K562 (cell line): ENCODE results near the gene ADARB2. TPM values are rescaled to one million over a fixed set of nuclear protein-coding genes. Genes with fewer than 3 reads are reported as not detected.
A peak's percentile ranks its signal among the peaks of the same experiment; 100 is the strongest.

Experiments used
- ATAC-seq: fragments of 200-7000 bp; cut with Tn5 transposase; 3 replicates; pipeline ENCODE4 v1.9.1; 2020; ENCODE audit warnings: moderate library complexity
- BruUV-seq: library from RNA; stranded (reverse); fragments of 400-500 nt; replicated peaks from 2 replicates; lab custom pipeline; 2021; lab: Mats Ljungman, UMichigan
- CTCF ChIA-PET: fragments of 300-600 bp; formaldehyde crosslinking; extraction: SDS; loops from one replicate; lab custom pipeline; 2021; ENCODE audit warnings: low intra/inter-chr PET ratio; lab: Yijun Ruan, JAX
- POLR2A ChIA-PET: fragments of 300-600, 350-650 bp; sonication (Branson Sonifier 250); formaldehyde crosslinking; extraction: SDS; loops from one replicate; lab custom pipeline; 2021; ENCODE audit warnings: antibody characterized with exemption, inconsistent platforms; lab: Yijun Ruan, JAX
- DNase-seq, 4 experiments: peaks; one replicate each; pipeline versions ENCODE4 v3.0.0 to v3.0.0-alpha.2; 2011 to 2018; ENCODE audit warnings: low spot score in 3 of 4, mixed read lengths in 3 of 4; ENCODE audit errors: extremely low read depth in 1 of 4
- FAIRE-seq: peaks from 2 replicates; lab custom pipeline; 2011; peaks lifted over from hg19 to GRCh38; lab: Jason Lieb, UNC
- H2AFZ ChIP-seq: 2 replicates; pipeline ENCODE4 v1.6.0; 2011; ENCODE audit warnings: low read depth, low read length, control low read depth, inconsistent platforms
- H3K27ac ChIP-seq: fragments of 200-600 bp; 3 replicates; pipeline ENCODE4 v1.8.0; 2011; ENCODE audit warnings: low read depth, mild to moderate bottlenecking, control low read depth, inconsistent platforms, low read length, moderate library complexity, mixed read lengths; ENCODE audit errors: extremely low read depth
- H3K27me3 ChIP-seq, 2 experiments: fragments of 300-600 bp in 1 of 2; 2 replicates in 1 of 2; 3 replicates in 1 of 2; pipeline versions ENCODE4 v1.6.0 to v1.8.0; 2011; ENCODE audit warnings: inconsistent platforms in 2 of 2, low read length in 2 of 2, mild to moderate bottlenecking in 1 of 2, mixed read lengths in 1 of 2, moderate library complexity in 1 of 2; ENCODE audit not compliant: control insufficient read depth in 2 of 2, insufficient read depth in 2 of 2
- H3K36me3 ChIP-seq: fragments of 300-600 bp; 3 replicates; pipeline ENCODE4 v1.8.0; 2011; ENCODE audit warnings: mild to moderate bottlenecking, low read length, inconsistent platforms; ENCODE audit not compliant: control insufficient read depth, insufficient read depth
- H3K4me1 ChIP-seq, 2 experiments: fragments of 200-600 bp in 1 of 2; replicated peaks in 1 of 2; 2 replicates in 1 of 2; 3 replicates in 1 of 2; pipeline versions ENCODE4 v1.5.1 to v1.8.0; 2011; ENCODE audit warnings: inconsistent platforms in 2 of 2, low read length in 2 of 2, mild to moderate bottlenecking in 1 of 2, mixed read lengths in 1 of 2, moderate library complexity in 1 of 2; ENCODE audit not compliant: control insufficient read depth in 2 of 2, insufficient read depth in 2 of 2
- H3K4me2 ChIP-seq: 2 replicates; pipeline ENCODE4 v1.6.1; 2011; ENCODE audit warnings: low read length, control low read depth, inconsistent platforms, mixed read lengths; ENCODE audit not compliant: insufficient read depth
- H3K4me3 ChIP-seq: fragments of 200-600 bp; sonication (generic), shearing (Covaris generic); 2 replicates; pipeline ENCODE4 v1.5.1; 2016; ENCODE audit warnings: control low read depth, inconsistent platforms
- H3K79me2 ChIP-seq: fragments of 200-600 bp; 3 replicates; pipeline ENCODE4 v1.8.0; 2011; ENCODE audit warnings: low read length, inconsistent platforms; ENCODE audit not compliant: control insufficient read depth, insufficient read depth
- H3K9ac ChIP-seq, 2 experiments: 2 replicates each; pipeline versions ENCODE4 v1.6.0 to v1.6.1; 2011; ENCODE audit warnings: low read depth in 2 of 2, low read length in 2 of 2, control low read depth in 1 of 2, inconsistent platforms in 1 of 2, mild to moderate bottlenecking in 1 of 2, mixed read lengths in 1 of 2; ENCODE audit not compliant: insufficient read depth in 1 of 2
- H3K9me1 ChIP-seq: one replicate; pipeline ENCODE4 v1.6.0; 2011; ENCODE audit warnings: inconsistent platforms, mild to moderate bottlenecking, low read length, moderate library complexity; ENCODE audit not compliant: control insufficient read depth, insufficient read depth
- H3K9me3 ChIP-seq: replicated peaks from 2 replicates; pipeline ENCODE4 v1.5.1; 2011; ENCODE audit warnings: low read depth, low read length, inconsistent platforms; ENCODE audit not compliant: control insufficient read depth, insufficient read depth
- H4K20me1 ChIP-seq: replicated peaks from 2 replicates; pipeline ENCODE4 v1.6.1; 2011; ENCODE audit warnings: low read length, inconsistent platforms, mixed read lengths; ENCODE audit not compliant: control insufficient read depth, insufficient read depth
- HBP1 ChIP-seq: fragments of 450-650 bp; formaldehyde crosslinking; IDR thresholded peaks from 2 replicates; pipeline ENCODE4 v1.4.0; 2022; ENCODE audit warnings: missing genetic modification characterization
- HDAC1 ChIP-seq, 2 experiments: fragments of 450-650 bp; IDR thresholded peaks; 2 replicates each; pipeline ENCODE4 v1.6.1; 2016 to 2017; ENCODE audit warnings: inconsistent platforms in 1 of 2, mild to moderate bottlenecking in 1 of 2, moderate library complexity in 1 of 2
- PHF20 ChIP-seq: fragments of 450-650 bp; IDR thresholded peaks from 2 replicates; pipeline ENCODE4 v1.6.1; 2018; ENCODE audit not compliant: partially characterized antibody
- RBM39 ChIP-seq: fragments of 200-400 bp; formaldehyde crosslinking; optimal IDR thresholded peaks from 2 replicates; pipeline ENCODE3; 2018; ENCODE audit warnings: low read depth, low read length
- THRA ChIP-seq: fragments of 450-650 bp; IDR thresholded peaks from 2 replicates; pipeline ENCODE4 v1.6.1; 2017; ENCODE audit warnings: mild to moderate bottlenecking, moderate library complexity
- ZBTB26 ChIP-seq: fragments of 450-650 bp; formaldehyde crosslinking; IDR thresholded peaks from 2 replicates; pipeline ENCODE4 v1.4.0; 2022; ENCODE audit warnings: missing genetic modification characterization
- ZNF232 ChIP-seq: sonication (generic); formaldehyde crosslinking; IDR thresholded peaks from 2 replicates; pipeline ENCODE4 v1.8.0; 2022; ENCODE audit warnings: mild to moderate bottlenecking, missing genetic modification reagents
- WGBS: fragments of 100-300 bp; shearing (Covaris generic); methylation state at CpG from one replicate; pipeline ENCODE4 v1.1.6; 2016; ENCODE audit warnings: low coverage, mixed read lengths; ENCODE audit not compliant: insufficient coverage; ENCODE audit errors: missing lambda C conversion rate; 5-methylcytosine and 5-hydroxymethylcytosine counted together
- in situ Hi-C: fragments of 300-500 bp; cut with MboI; formaldehyde crosslinking; loops from 4 replicates; pipeline ENCODE4 v1.15.0; 2018; ENCODE audit warnings: inconsistent platforms, mixed read lengths
- intact Hi-C: fragments of 100-400 bp; cut with micrococcal nuclease; formaldehyde crosslinking; loops from 2 replicates; pipeline ENCODE4 v1.14.2; 2022
- polyA plus RNA-seq, 8 experiments: library from polyadenylated mRNA; depleted of rRNA in 4 of 8; stranded (reverse) in 5 of 8; unstranded in 3 of 8; fragments of >200 nt; fragmentation: Nextera tagmentation in 2 of 8; fragmentation: Illumina TruSeq in 1 of 8; extraction: Ambion mirVana in 2 of 8; extraction: Trizol in 1 of 8; gene quantifications; 2 replicates each; pipeline versions ENCODE4 v1.2.1 to v1.2.3, GENCODE V29; 2011 to 2014; ENCODE audit warnings: inconsistent platforms in 1 of 8, missing spikeins in 1 of 8
- total RNA-seq, 7 experiments: library from RNA; depleted of rRNA in 6 of 7; stranded (reverse); fragments of >200 nt in 6 of 7; fragmentation: Illumina TruSeq in 2 of 7; extraction: Trizol in 2 of 7; gene quantifications; 2 replicates each; pipeline versions ENCODE4 v1.2.1 to v1.2.3, GENCODE V29; 2011 to 2021; ENCODE audit warnings: low replicate concordance in 1 of 7

The ADARB2 gene
- total and polyA plus RNA-seq, 9 of the 15 experiments (the other 6 are each of a cell fraction or from before 2014, with no cell fraction given), result not detected

- FAIRE-seq, result no peak
- no peak for ATAC-seq
- Histone ChIP-seq H3K27ac (no peak overlapping the region), H3K9me3 (no peaks in the 10 kb centered on the region), H3K9me1 (no peaks in the 10 kb centered on the region), H4K20me1 (no peaks in the 10 kb centered on the region; the same call in 1 of the 2 replicates), H3K4me2 (no peak overlapping the region), H3K9ac (no peak overlapping the region), H3K27me3 (peaks cover 0 to 45% of the 10 kb centered on the region in 2 experiments; a peak in 3 of 5 replicates), H2AFZ (no peak overlapping the region), H3K4me1 (no peaks in the 10 kb centered on the region), H3K36me3 (no peaks in the 10 kb centered on the region), H3K79me2 (no peaks in the 10 kb centered on the region), H3K4me3 (no peak overlapping the region)
- in situ Hi-C loops, result no loop called here
- no peak for TF ChIP-seq THRA
- POLR2A ChIA-PET, result no interaction called here
- WGBS, result 2% methylated on average over 9 of the region's 9 CpGs
- no TSS peak for BruUV-seq
- intact Hi-C loops, result no loop called here
- CTCF ChIA-PET, result no interaction called here
- DNase-seq, result no peak
Observed at GRCh38 chr10:1233031-1233430, 504.3 kb downstream of the ADARB2 start.

GRCh38 chr10:1232164-1232911 lies 505.0 kb downstream of the ADARB2 start:
- WGBS, result 5% methylated on average over 9 of the region's 9 CpGs
- H3K36me3 ChIP-seq, result no peaks in the 10 kb centered on the region
- H2AFZ ChIP-seq, result no peak overlapping the region
- ChIA-PET POLR2A (no interaction called here), CTCF (no interaction called here)
- intact Hi-C loops (no loop called here), in situ Hi-C loops (no loop called here)
- FAIRE-seq (peak; percentile 58), DNase-seq (no peak), ATAC-seq (no peak)
- peaks cover 2 to 45% of the 10 kb centered on the region in 2 experiments; a peak in 3 of 5 replicates for H3K27me3 ChIP-seq
- H3K4me2 ChIP-seq, result no peak overlapping the region
- H4K20me1 ChIP-seq, result no peaks in the 10 kb centered on the region; the same call in 1 of the 2 replicates
- H3K9me3 ChIP-seq, result no peaks in the 10 kb centered on the region
- no peaks in the 10 kb centered on the region for H3K79me2 ChIP-seq
- H3K4me3 ChIP-seq, result no peak overlapping the region
- no peak overlapping the region for H3K9ac ChIP-seq
- H3K9me1 ChIP-seq, result no peaks in the 10 kb centered on the region
- H3K4me1 ChIP-seq, result no peaks in the 10 kb centered on the region
- BruUV-seq, result no TSS peak
- H3K27ac ChIP-seq, result no peak overlapping the region
- peak; percentile 16; the same call in 1 of the 2 replicates for TF ChIP-seq HBP1 (CRISPR knock-in tag)
- no peak for TF ChIP-seq RBM39
- TF ChIP-seq PHF20, result peak; percentile 26
- 0 out of 4 replicates have a peak, but pooled peaks of 1 of the 2 experiments have one; percentile 25 for TF ChIP-seq HDAC1 (IDR thresholded peaks at IDR 0.05)
- TF ChIP-seq ZBTB26 (CRISPR knock-in tag), result 0 out of 2 replicates have a peak, but pooled peaks have one; percentile 18
- TF ChIP-seq ZNF232 (CRISPR knock-in tag), result no peak
